HG03045 (cell line): ENCODE results near the gene TXNIP.

Experiments
- ATAC-seq: cut with Tn5 transposase; IDR thresholded peaks from one replicate; pipeline ENCODE4 v1.9.1; 2021; ENCODE audit warnings: mild to moderate bottlenecking, moderate library complexity; ENCODE audit not compliant: unreplicated experiment

The TXNIP gene

DNA sequence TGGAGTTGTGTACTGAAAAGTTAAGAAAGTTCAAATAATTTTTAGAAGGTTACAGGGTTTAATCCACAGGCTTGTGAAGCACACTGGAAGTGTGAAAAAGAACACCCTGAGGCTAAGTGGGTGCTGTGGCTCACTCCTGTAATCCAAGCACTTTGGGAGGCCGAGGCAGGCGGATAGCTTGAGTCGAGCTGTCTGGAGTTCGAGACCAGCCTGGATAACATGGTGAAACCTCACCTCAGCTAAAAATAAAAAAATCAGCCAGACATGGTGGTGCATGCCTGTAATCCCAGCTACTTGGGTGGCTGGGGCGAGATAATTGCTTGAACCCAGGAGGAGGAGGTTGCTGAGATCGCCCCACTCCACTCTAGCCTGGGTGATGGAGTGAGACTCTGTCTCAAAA is 9.8 kb downstream of the TXNIP start:
- no peak for ATAC-seq

DNA sequence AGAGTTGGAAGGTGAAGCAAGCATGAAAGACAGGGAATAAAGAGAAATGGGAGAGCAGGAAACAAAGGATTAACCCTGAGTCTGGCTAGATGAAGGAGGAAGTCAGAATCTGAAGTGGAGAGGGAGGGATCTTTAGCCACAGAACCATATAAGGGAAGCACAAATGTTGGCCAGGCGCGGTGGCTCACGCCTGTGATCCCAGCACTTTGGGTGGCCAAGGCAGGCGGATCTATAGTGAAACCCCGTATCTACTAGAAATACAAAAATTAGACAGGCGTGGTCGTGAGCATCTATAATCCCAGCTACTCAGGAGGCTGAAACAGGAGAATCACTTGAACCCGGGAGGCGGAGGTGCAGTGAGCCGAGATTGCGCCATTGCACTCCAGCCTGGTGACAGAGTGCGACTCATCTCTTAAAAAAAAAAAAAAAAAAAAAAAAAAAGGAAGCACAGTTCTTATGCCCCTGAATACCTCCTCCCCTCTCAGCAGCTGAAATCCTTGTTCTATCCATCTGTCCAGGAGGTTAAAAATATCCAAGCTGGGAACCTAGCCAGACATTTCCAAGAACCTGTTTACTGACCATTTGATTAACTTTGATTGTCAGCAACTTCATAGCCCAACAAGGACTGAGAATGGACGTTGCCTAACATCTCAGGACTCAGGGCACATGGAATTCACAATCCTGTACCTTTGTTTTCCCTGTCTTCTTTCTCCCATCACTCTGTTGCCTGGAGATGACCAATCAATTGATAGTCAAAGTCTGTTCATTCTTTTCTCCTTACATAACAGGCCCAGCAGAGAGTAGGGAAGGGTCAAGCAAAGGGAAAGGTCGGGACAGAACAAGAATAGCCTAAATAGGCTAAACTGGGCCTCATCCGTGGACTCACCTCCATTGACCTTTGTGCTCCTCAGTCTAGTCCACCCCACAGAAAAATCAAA is 10.6 kb downstream of the TXNIP start:
- no peak for ATAC-seq

DNA sequence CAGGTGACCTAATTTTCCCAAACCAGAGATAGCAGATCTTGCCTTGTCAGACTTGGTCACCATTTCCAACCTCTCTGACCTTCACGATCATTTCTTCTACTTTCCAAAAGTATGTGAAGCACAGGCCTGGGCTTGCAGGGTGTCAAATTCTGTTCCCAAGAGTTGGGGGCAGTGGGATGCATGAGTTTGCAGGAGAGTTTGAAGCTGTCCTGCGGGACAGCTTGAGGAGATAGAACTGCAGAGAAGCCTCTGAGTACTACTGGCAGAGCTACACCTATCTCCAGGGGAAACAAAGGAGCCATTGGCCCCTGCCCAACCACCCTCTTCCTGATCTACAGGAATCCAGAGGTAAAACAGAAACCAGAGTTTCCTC is 11.3 kb downstream of the TXNIP start:
- ATAC-seq = no peak

DNA sequence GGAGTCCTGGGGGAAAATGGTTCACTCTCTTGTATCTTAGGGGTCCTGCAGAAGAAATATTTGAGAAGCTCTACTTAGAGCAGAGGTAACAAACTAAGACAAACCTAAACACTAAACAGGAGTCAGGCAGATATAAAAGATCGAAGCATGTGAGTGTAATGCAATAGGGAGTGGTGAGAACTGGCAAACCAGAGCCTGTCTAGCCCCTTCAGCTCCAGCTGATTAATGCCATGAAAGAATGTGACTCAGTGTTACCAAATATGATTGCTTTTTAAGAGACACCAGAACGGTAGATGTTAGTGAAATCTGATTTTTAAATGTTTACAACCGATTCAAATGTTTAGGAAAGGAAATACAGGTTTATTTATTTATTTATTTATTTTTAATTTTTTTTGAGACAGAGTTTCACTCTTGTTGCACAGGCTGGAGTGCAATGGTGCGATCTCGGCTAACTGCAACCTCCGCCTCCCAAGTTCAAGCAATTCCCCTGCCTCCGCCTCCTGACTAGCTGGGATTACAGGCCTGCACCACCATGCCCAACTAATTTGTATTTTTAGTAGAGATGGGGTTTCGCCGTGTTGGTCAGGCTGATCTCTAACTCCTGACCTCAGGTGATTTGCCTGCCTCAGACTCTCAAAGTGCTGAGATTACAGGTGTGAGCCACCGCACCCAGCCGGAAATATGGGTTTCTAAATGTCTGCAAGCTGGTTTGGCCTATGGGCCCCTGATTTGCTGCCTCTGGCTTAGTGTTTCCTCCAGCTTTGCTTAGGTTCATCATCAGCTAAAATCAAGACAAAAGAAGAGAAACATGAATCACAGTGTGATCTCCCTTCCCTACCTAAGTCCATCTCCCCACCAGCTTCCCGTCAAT is 12.2 kb downstream of the TXNIP start:
- ATAC-seq = no peak

DNA sequence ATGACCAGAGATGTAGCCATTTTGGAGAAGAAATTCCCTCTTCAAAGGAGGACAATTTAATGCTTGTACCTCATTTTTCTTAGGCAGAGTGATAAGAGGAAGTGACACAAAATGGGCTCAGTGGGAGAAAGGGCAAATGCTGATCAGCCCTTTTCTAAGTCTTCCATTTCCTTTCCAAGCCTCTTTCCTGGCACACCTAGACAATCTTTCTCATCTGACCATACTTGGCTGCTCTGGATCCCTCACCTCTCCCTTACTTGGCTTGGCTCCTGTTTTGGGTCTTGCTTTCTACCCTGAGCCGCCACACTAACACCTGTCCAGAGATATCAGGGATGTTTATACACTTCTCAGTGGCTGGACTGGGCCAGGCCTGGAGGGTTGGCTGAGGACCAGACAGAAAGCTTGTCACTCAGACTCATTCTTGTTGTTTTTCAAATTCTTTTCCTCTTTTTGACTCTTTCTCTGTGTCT is 13.1 kb downstream of the TXNIP start:
- ATAC-seq = no peak

DNA sequence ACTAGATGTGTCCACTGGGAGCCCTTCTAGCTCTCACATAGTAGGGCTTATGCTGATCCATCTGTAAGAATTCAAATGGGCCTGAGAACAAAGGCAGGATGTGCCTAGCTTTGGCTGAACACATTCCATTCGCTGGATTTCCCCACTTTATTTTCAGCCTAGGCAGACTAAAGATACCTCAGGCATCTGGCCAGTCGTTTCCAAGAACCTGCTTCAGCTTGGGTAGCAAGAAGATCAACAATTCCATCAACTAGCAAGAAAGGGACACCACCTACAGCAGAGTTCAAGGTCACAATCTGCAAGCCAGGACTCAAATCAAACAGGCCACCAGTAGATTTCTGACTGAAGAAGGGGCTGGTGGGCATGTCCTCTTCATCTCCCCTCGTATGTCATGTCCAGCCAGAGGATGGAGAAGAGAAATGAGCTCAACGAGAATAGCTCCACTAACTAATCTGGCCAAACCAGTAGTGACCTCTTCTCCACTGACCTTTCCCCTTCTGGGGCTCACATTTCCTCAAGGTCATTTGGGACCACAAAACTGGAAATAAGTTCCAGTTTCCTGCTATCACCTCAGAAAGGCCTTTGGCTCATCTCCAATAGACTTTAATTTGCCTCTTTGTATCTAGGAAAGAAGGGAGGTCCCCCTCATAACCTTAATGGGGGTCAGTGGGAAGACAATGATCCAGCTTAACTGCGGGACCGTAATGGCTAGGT is 14.2 kb downstream of the TXNIP start:
- no peak for ATAC-seq

DNA sequence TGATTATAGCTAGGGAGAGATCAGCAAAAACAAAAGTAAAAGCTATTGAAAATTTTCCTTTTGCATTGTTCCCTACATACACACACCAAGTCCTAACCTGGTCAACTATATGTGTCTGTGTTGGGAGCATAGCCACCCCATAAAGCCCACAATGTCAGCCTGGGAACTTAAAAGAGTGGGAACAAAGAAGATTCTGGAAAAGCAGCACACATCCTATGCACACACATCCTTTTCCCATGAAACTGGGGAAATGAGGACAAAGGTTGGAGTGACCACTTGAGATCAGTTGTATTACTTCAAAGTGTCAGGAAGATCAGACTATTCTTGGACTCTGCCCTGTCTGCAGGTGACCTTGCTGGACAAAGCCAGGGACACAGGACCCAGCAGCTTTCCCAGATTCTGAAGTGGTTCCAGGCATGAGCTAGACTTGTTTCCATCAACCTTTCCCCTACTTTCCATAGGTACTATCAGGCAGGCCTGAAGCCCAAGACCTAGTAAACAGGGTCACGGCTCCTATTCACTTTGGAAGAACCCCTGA is 15.9 kb downstream of the TXNIP start:
- no peak for ATAC-seq

DNA sequence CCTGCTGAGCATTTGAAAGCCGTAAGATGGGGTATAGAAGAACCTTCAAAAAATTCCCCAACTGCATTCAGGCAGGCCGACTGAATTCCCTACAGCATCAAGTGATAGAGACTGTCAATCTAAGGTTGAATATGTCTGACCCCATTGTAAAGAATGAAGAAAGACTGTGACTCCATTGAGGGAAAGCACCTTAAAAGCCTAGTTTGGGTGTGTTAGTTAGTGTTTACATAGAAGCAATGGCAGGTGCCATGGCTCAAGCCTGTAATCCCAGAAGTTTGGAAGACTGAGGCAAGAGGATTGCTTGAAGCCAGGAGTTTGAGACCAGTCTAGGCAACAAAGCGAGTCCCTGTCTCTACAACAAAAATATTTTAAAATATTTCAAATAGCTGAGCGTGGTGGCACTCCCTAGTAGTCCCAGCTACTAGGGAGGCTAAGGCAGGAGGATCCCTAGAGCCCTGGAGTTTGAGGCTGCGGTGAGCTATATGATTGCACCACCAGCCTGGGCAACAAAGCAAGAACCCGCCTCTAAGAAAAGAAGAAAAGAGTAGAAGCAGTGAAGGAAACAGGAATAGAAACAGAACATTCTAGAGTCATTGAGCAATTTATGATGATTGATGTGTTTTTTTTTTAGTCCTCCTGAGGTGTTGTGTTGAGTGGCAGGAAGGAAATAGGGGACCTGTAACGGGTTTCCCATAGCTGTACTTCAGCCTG is 16.5 kb downstream of the TXNIP start:
- no peak for ATAC-seq

DNA sequence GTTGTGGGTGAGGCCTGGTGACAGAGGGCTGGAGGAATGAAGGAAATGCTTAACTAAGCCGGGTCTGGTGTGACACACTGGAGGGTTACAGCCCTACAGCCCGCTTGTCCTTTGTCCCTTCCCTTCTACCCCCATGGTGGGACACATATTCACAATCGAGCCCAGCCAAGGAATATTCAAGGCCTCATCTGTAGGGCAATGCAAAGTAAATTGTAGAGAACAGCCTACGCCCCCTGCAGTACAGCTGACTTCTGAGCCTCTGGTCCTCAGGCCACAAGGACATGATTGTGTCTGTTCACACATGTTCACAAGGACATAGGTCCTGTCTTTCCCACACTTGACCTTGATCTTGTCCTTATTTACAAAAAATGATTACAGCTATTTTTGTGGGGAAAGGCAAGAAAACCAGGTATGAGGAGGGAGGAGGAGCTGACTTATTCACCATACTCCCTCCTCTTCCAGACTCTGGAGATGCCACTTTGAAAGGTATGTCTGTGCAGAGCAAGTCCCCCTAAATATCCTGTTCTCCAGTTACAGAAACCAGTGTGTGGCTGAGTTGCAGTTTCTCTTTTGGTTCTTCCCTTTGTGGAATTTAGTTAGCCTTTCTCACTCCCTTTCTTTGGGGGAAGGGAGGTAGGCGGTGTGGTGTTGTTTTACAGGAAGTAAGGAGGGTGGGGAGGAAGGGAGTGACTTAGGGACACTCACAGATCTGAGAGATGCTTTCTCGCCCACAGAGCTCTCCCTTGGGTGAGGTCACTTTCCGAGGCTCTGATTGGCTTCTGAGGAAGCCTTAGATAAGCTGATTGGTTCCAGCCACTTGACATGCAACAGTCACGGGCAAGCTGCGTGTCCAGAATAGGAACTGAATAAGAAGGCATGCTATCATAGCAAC is 17.3 kb downstream of the TXNIP start:
- peak; percentile 89 for ATAC-seq

DNA sequence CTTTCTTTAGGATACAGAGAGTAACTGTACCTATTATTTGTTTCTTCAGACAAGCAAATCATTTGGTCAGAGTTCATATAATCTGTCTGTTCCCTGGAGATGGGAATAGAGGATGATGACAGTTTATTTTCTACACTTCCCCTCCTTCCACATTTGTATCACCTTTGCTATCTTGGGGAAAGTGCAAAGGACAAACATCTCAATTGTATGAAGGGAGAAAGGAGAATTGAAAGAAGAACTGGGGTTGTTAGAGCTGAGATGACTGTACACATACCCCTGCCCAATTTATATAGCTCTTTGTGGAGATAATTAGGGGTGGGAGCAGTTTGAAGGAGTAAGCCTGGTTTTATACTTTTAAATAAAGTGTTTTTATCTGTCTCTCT is 17.9 kb downstream of the TXNIP start:
- ATAC-seq = no peak

DNA sequence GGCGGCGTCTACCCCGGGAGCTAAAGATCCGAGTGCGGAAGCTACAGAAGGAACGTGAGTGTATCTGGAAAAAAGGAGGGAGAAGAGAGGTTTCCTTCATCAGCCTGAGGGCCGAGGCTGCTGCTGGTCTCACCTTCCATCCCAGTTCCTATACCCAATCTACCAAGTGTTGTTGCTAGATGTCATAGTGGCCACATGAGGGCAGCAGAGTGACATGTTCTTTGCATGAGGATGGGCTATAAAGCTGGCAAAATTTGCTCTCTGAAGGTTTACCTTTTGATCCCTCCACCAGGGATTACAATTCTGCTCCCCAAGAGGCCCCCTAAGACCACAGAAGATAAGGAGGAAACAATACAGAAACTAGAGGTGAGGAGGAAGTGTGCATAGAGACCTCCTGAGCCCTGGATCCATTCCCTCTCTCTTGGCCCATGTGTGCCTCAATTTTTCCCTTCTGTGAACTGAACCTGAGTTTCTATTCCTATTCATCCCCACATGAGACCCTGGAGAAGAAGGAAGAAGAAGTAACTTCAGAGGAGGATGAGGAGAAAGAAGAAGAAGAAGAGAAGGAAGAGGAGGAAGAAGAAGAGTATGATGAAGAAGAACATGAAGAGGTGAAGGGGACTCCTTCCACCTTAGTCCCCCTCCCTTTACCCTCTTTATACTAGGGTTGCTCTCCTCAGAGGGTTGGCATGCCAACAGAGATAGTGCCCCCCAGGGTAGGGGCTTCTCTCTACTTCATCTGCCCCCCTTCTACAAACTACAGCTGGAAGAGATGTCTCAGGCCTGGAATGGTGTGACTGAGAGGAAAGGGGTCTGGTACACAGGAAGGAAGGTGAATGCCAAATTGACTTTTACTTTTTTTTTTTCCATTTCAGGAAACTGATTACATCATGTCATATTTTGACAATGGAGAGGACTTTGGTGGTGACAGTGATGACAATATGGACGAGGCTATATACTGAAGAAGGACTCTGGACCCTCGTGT is 18.6 kb downstream of the TXNIP start:
- no peak for ATAC-seq

DNA sequence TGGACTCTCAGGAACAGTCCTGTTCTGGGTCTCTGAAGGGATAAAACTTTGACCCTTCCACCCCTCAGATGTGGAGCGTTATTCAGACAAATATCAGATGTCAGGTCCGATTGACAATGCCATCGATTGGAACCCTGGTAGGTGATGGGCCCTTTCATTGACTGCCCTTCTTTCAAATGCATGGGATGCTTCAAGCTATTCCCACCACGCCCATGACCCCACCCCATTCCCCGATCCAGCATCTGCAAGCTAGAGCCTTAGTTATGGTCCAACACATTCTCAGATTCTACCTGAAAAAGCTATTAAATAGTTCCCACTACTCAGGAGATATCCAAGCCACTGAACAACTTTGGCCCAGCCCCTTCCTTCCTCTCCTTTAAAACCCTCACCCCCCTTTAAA is 19.4 kb downstream of the TXNIP start:
- ATAC-seq = no peak

DNA sequence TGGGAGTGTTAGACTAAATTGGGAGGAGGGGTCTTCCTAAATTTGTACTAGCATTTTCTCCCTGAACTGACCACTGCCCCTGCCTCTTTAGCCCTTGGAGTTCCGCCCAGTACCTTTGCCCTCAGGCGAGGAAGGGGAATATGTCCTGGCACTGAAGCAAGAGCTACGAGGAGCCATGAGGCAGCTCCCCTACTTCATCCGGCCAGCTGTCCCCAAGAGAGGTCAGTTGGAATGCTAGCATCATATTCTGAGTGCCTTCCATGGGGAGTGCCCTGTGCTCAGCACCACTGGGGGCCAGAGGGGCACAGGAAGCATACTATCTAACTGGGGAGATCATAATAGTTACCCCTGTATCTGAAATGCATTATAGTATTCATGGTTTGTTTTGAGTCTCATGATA is 21.2 kb downstream of the TXNIP start:
- ATAC-seq = no peak

DNA sequence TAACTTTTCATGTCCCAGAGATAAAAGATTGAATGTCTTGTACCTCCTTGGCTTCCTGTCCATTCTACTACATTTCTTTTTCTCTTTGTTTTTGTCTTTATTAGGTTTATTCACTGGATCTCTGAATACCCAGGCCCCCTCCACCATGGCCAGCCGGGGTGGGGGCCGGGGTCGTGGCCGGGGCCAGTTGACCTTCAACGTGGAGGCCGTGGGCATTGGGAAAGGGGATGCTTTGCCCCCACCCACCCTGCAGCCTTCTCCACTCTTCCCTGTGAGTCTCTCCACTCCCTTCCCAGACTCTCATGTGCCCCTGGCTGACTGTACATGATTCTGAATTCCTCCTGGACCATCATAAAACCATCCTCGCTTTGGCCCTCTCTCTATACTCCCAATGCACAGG is 21.7 kb downstream of the TXNIP start:
- ATAC-seq = no peak

DNA sequence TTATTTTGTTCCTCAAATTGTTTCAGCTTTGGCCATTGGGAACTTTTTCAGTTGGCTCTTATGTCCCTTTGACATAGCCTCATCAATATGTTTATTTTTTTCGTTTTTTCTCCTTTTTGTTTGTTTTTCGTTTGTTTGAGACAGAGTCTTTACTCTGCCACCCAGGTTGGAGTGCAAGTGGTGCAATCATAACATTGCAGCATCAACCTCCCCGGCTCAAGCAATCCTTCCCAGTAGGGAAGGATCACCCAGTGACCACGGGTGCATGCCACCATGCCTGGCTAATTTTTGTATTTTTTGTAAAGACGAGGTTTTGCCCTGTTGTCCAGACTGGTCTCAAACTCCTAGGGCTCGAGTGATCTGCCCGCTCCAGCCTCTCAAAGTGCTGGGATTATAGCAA is 23.8 kb downstream of the TXNIP start:
- ATAC-seq = no peak

DNA sequence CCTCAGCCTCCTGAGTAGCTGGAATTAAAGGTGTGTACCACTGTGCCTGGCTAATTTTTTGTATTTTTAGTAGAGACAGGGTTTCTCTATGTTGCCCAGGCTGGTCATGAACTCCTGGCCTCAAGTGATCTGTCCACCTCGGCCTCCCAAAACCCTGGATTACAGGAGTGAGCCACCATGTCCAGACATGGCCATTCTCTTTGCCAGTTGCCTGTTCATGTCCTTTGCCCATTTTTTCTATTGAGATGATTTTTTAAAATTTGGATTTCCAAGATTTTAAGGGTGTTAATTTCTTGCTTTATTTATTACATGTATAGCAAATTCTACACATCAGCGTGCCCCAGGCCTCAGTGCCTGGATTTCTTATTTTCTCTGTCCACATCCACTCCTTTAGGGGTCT is 29.1 kb downstream of the TXNIP start:
- ATAC-seq = no peak

DNA sequence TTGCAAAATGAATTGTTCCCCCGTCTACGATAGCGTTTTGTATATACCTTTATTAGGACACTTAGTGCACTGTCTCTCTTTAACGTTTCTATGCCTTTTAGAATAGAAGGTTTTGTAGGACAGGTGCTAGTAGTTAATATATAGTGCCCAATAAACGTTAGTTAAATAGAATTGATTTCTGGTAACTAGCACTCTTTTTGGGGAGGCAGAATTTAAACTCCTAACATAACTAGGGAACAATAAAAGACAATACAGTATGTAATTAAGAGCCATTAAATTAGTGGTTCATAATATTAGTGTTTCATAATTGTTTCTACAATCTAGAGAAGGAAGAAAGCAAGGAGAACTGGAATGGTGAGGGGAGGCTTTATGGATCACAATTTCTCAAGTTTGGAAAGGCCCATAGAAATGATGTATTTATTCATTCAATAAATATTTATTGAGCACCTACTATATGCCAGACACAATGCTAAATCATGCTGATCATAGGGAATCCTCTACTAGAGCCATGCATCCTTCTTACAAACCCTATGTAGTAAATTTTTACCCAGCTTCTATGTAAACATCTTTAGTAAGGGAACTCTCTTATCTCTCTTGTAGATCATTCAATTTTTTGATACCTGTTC is 31.1 kb downstream of the TXNIP start:
- no peak for ATAC-seq
